ENCODE measurements around the gene DDX27.

DDX27 gene

GRCh38 chr20:49275216-49275615 lies 56.0 kb downstream of the DDX27 start:
- DNase-seq = no peak
- intact Hi-C loops (cut with DNase I; ENCODE audit: low total_unique reads) = no loop called here
- Histone ChIP-seq H3K9me3 (no peaks in the 10 kb centered on the region), H3K36me3 (peaks cover 44 to 63% (median 50%) of the 10 kb centered on the region in 3 donors), H3K27me3 (no peaks in the 10 kb centered on the region), H3K4me1 (peaks cover 0 to 48% (median 29%) of the 10 kb centered on the region in 4 donors), H3K27ac (peak overlapping the region; percentile 92 to 96), H3K4me3 (no peak overlapping the region)
- TF ChIP-seq CTCF (IDR thresholded peaks at IDR 0.05) = no peak

GRCh38 chr20:49275636-49276035 lies 56.4 kb downstream of the DDX27 start:
- Histone ChIP-seq H3K27ac (peak overlapping the region; percentile 92 to 96), H3K4me1 (peaks cover 0 to 48% (median 29%) of the 10 kb centered on the region in 4 donors), H3K36me3 (peaks cover 44 to 63% (median 50%) of the 10 kb centered on the region in 3 donors), H3K9me3 (peaks cover 0 to 2% (median 0%) of the 10 kb centered on the region in 3 donors), H3K4me3 (no peak overlapping the region), H3K27me3 (no peaks in the 10 kb centered on the region)
- no peak for TF ChIP-seq CTCF (IDR thresholded peaks at IDR 0.05)
- intact Hi-C loops (cut with DNase I; ENCODE audit: low total_unique reads) = no loop called here
- DNase-seq = no peak

- peak in 1 of 2 donors; percentile 32 for DNase-seq
- Histone ChIP-seq H3K9me3 (peaks cover 0 to 5% (median 0%) of the 10 kb centered on the region in 3 donors), H3K27ac (peak overlapping the region; percentile 92 to 96), H3K36me3 (peaks cover 44 to 63% (median 50%) of the 10 kb centered on the region in 3 donors), H3K27me3 (no peaks in the 10 kb centered on the region), H3K4me3 (peak overlapping the region; percentile 82 to 94), H3K4me1 (peaks cover 0 to 51% (median 29%) of the 10 kb centered on the region in 4 donors)
- no peak for TF ChIP-seq CTCF (IDR thresholded peaks at IDR 0.05)
- intact Hi-C loops (cut with DNase I; ENCODE audit: low total_unique reads) = no loop called here
Observed at GRCh38 chr20:49276161-49276960, 57.1 kb downstream of the DDX27 start.

- Histone ChIP-seq H3K36me3 (peaks cover 46 to 63% (median 50%) of the 10 kb centered on the region in 3 donors), H3K27me3 (no peaks in the 10 kb centered on the region), H3K4me3 (peak overlapping the region; percentile 82 to 94), H3K27ac (peak overlapping the region; percentile 92 to 96), H3K9me3 (peaks cover 0 to 5% (median 0%) of the 10 kb centered on the region in 3 donors), H3K4me1 (peaks cover 0 to 60% (median 29%) of the 10 kb centered on the region in 4 donors)
- intact Hi-C loops (cut with DNase I; ENCODE audit: low total_unique reads) = no loop called here
- TF ChIP-seq CTCF (IDR thresholded peaks at IDR 0.05) = no peak
- peak; percentile 38 to 77 for DNase-seq
Observed at GRCh38 chr20:49276961-49277785, 58.0 kb downstream of the DDX27 start.

- no peak for TF ChIP-seq CTCF (IDR thresholded peaks at IDR 0.05)
- H3K27ac ChIP-seq = peak overlapping the region; percentile 92 to 96
- peaks cover 0 to 65% (median 31%) of the 10 kb centered on the region in 4 donors for H3K4me1 ChIP-seq
- intact Hi-C loops (cut with DNase I; ENCODE audit: low total_unique reads) = no loop called here
- peaks cover 0 to 5% (median 0%) of the 10 kb centered on the region in 3 donors for H3K9me3 ChIP-seq
- H3K27me3 ChIP-seq = no peaks in the 10 kb centered on the region
- H3K36me3 ChIP-seq = peaks cover 46 to 63% (median 53%) of the 10 kb centered on the region in 3 donors
- H3K4me3 ChIP-seq = peak overlapping the region; percentile 82 to 94
- no peak for DNase-seq
Observed at GRCh38 chr20:49277786-49278035, 58.5 kb downstream of the DDX27 start.
